ENCODE measurements around the gene NBAS. TPM values are rescaled to one million over a fixed set of nuclear protein-coding genes. Genes with fewer than 3 reads are reported as not detected.

The NBAS gene
- total RNA-seq, 1 experiment from 2014 or later: 32.5 TPM

- H3K23ac ChIP-seq (ENCODE audit: insufficient read length, low read depth, low read length): no peak overlapping the region
- H2AK5ac ChIP-seq (ENCODE audit: insufficient read length, low read length): no peak overlapping the region
- TF ChIP-seq CTCF (conservative IDR thresholded peaks at IDR 0.05): no peak
- H2BK20ac ChIP-seq (ENCODE audit: low read depth, low read length, poor library complexity, severe bottlenecking): no peak overlapping the region
- no peak overlapping the region for H3K56ac ChIP-seq (ENCODE audit: insufficient read length, low read depth, low read length)
- no peaks in the 10 kb centered on the region for H4K20me1 ChIP-seq (ENCODE audit: control insufficient read depth, insufficient read depth, insufficient read length)
- H3K23me2 ChIP-seq (ENCODE audit: insufficient read length, low read depth, low read length, poor library complexity, severe bottlenecking): no peaks in the 10 kb centered on the region
- H3K79me1 ChIP-seq (ENCODE audit: insufficient read depth, low read depth, low read length, poor library complexity, severe bottlenecking): no peaks in the 10 kb centered on the region
- no peaks in the 10 kb centered on the region for H3K27me3 ChIP-seq (ENCODE audit: insufficient read depth, low read length)
- no peak overlapping the region for H2BK12ac ChIP-seq (ENCODE audit: insufficient read length, low read depth, low read length)
- H4K8ac ChIP-seq (replicated peaks; ENCODE audit: insufficient read length, low read depth, low read length): no peak overlapping the region
- no peaks in the 10 kb centered on the region for H3K4me1 ChIP-seq (ENCODE audit: insufficient read depth, low read length)
- H3K4me2 ChIP-seq (ENCODE audit: insufficient read depth, insufficient read length, low read length): no peak overlapping the region
- H3K4ac ChIP-seq (ENCODE audit: low read depth, low read length): no peak overlapping the region
- Mint-ChIP-seq H3K27me3 (ENCODE audit: low read depth) (no peaks in the 10 kb centered on the region), H3K9me3 (no peaks in the 10 kb centered on the region), H3K36me3 (ENCODE audit: insufficient read depth in 1 of 3, low read depth in 3 of 3) (no peaks in the 10 kb centered on the region), H3K27ac (no peak overlapping the region), H3K4me3 (no peak overlapping the region), H3K4me1 (peaks cover 0 to 6% of the 10 kb centered on the region in 2 experiments; a peak in 2 of 4 replicates)
- H3T11ph ChIP-seq (ENCODE audit: low read length): no peak overlapping the region
- H2AFZ ChIP-seq (ENCODE audit: low read length): no peak overlapping the region
- no peak overlapping the region for H3K18ac ChIP-seq (ENCODE audit: insufficient read length, low read depth, low read length)
- H4K91ac ChIP-seq (ENCODE audit: insufficient read length, low read depth, low read length): no peak overlapping the region
- no peak overlapping the region for H3K14ac ChIP-seq (ENCODE audit: insufficient read depth, low read length)
- no peak overlapping the region for H3K9ac ChIP-seq (ENCODE audit: extremely low read depth, insufficient read length, low read length)
- no peaks in the 10 kb centered on the region for H3K79me2 ChIP-seq (ENCODE audit: insufficient read depth, low read length)
- no peak overlapping the region for H2BK15ac ChIP-seq (ENCODE audit: low read depth, low read length)
- H3K9me3 ChIP-seq (ENCODE audit: control insufficient read depth, low read depth, low read length): no peaks in the 10 kb centered on the region
- no peak for DNase-seq
- H4K5ac ChIP-seq (ENCODE audit: insufficient read length, low read depth, low read length): no peak overlapping the region
- no peak overlapping the region for H2BK5ac ChIP-seq (ENCODE audit: insufficient read length, low read length)
- WGBS (ENCODE audit: extremely low coverage, insufficient read length, low lambda C conversion rate): no CpG with 5 or more reads among the region's 2 CpGs
- no peak overlapping the region for H3K27ac ChIP-seq (ENCODE audit: insufficient read length, low read depth, low read length)
- H2BK120ac ChIP-seq (ENCODE audit: low read depth, low read length, poor library complexity, severe bottlenecking): no peak overlapping the region
These were observed 375.0 kb downstream of the NBAS start for GRCh38 chr2:15186118-15186517.
